Measurements from ENCODE around the gene MAP3K4. TPM values are rescaled to one million over a fixed set of nuclear protein-coding genes. Genes with fewer than 3 reads are reported as not detected.

Gene MAP3K4
- polyA plus RNA-seq, 3 donors: 7.4 to 14.1 (median 9.6) TPM

- no peak overlapping the region for H3K27ac ChIP-seq (ENCODE audit: low read depth, low read length)
These were observed 4.6 kb downstream of the MAP3K4 start for GRCh38 chr6:160996131-160996601.

GRCh38 chr6:160998217-160998616 lies 6.6 kb downstream of the MAP3K4 start:
- H3K27ac ChIP-seq (ENCODE audit: low read depth, low read length): no peak overlapping the region
- 77 to 94% (median 93%) methylated on average over 3 of the region's 3 CpGs for WGBS, 3 donors

More at GRCh38 chr6:160996131-160996601, 4.6 kb downstream of the MAP3K4 start:
- 74 to 80% (median 75%) methylated on average over 4 of the region's 4 CpGs for WGBS, 3 donors

GRCh38 chr6:160998766-160999165 lies 7.2 kb downstream of the MAP3K4 start:
- no peak overlapping the region for H3K27ac ChIP-seq (ENCODE audit: low read depth, low read length)
- 63 to 78% (median 77%) methylated on average over 4 of the region's 4 CpGs for WGBS, 3 donors

GRCh38 chr6:160999516-160999915 lies 7.9 kb downstream of the MAP3K4 start:
- WGBS, 3 donors: 53 to 90% (median 89%) methylated on average over 7 of the region's 7 CpGs

GRCh38 chr6:161000632-161001031 lies 9.1 kb downstream of the MAP3K4 start:
- H3K27ac ChIP-seq (ENCODE audit: low read depth, low read length): no peak overlapping the region
- WGBS, 3 donors: 94 to 100% (median 98%) methylated on average over 1 of the region's 1 CpG

More at GRCh38 chr6:160999516-160999915, 7.9 kb downstream of the MAP3K4 start:
- H3K27ac ChIP-seq (ENCODE audit: low read depth, low read length): no peak overlapping the region

GRCh38 chr6:161001421-161001820 lies 9.9 kb downstream of the MAP3K4 start:
- WGBS, 3 donors: 51 to 53% (median 52%) methylated on average over 4 of the region's 4 CpGs
- no peak overlapping the region for H3K27ac ChIP-seq (ENCODE audit: low read depth, low read length)

GRCh38 chr6:161003336-161003735 lies 11.8 kb downstream of the MAP3K4 start:
- WGBS, 3 donors: 86 to 99% (median 96%) methylated on average over 2 of the region's 2 CpGs
- H3K27ac ChIP-seq (ENCODE audit: low read depth, low read length): no peak overlapping the region

GRCh38 chr6:161008245-161008644 lies 16.7 kb downstream of the MAP3K4 start:
- H3K27ac ChIP-seq (ENCODE audit: low read depth, low read length): no peak overlapping the region
- WGBS, 3 donors: 91 to 95% (median 95%) methylated on average over 4 of the region's 4 CpGs

GRCh38 chr6:161009991-161010390 lies 18.4 kb downstream of the MAP3K4 start:
- 83 to 95% (median 92%) methylated on average over 3 of the region's 3 CpGs for WGBS, 3 donors
- H3K27ac ChIP-seq (ENCODE audit: low read depth, low read length): no peak overlapping the region

GRCh38 chr6:161010418-161010817 lies 18.8 kb downstream of the MAP3K4 start:
- WGBS, 3 donors: 35 to 68% (median 54%) methylated on average over 1 of the region's 1 CpG

GRCh38 chr6:161011492-161012480 lies 20.2 kb downstream of the MAP3K4 start:
- no peak overlapping the region for H3K27ac ChIP-seq (ENCODE audit: low read depth, low read length)
- WGBS, 3 donors: 46 to 74% (median 62%) methylated on average over 8 of the region's 8 CpGs

More at GRCh38 chr6:161010418-161010817, 18.8 kb downstream of the MAP3K4 start:
- H3K27ac ChIP-seq (ENCODE audit: low read depth, low read length): no peak overlapping the region

GRCh38 chr6:161013695-161014094 lies 22.1 kb downstream of the MAP3K4 start:
- 87 to 95% (median 95%) methylated on average over 4 of the region's 4 CpGs for WGBS, 3 donors

GRCh38 chr6:161017766-161018564 lies 26.4 kb downstream of the MAP3K4 start:
- no peak overlapping the region for H3K27ac ChIP-seq (ENCODE audit: low read depth, low read length)
- WGBS, 3 donors: 67 to 94% (median 84%) methylated on average over 5 of the region's 5 CpGs

More at GRCh38 chr6:161013695-161014094, 22.1 kb downstream of the MAP3K4 start:
- no peak overlapping the region for H3K27ac ChIP-seq (ENCODE audit: low read depth, low read length)

GRCh38 chr6:161019324-161019839 lies 27.8 kb downstream of the MAP3K4 start:
- 95 to 98% (median 97%) methylated on average over 13 of the region's 13 CpGs for WGBS, 3 donors
- H3K27ac ChIP-seq (ENCODE audit: low read depth, low read length): no peak overlapping the region

- no peak overlapping the region for H3K27ac ChIP-seq (ENCODE audit: low read depth, low read length)
These were observed 30.0 kb downstream of the MAP3K4 start for GRCh38 chr6:161021543-161021942.

- 84 to 89% (median 86%) methylated on average over 8 of the region's 8 CpGs for WGBS, 3 donors
- no peak overlapping the region for H3K27ac ChIP-seq (ENCODE audit: low read depth, low read length)
These were observed 30.6 kb downstream of the MAP3K4 start for GRCh38 chr6:161021998-161022743.

- 81 to 86% (median 81%) methylated on average over 2 of the region's 2 CpGs for WGBS, 3 donors
- no peak overlapping the region for H3K27ac ChIP-seq (ENCODE audit: low read depth, low read length)
These were observed 31.7 kb downstream of the MAP3K4 start for GRCh38 chr6:161023316-161023715.

- WGBS, 3 donors: 78 to 97% (median 95%) methylated on average over 8 of the region's 8 CpGs
These were observed 32.9 kb downstream of the MAP3K4 start for GRCh38 chr6:161024364-161024920.

More at GRCh38 chr6:161024364-161024920, 32.9 kb downstream of the MAP3K4 start:
- H3K27ac ChIP-seq (ENCODE audit: low read depth, low read length): no peak overlapping the region

Data from adipose tissue (tissue), 3 donors.